Psoas muscle (tissue), 8 donors: Measurements from ENCODE around the gene TRIM41. TPM values are rescaled to one million over a fixed set of nuclear protein-coding genes. Genes with fewer than 3 reads are reported as not detected.
A peak's percentile ranks its signal among the peaks of the same experiment; 100 is the strongest.

ENCODE experiments used
- ATAC-seq, 4 donors: fragments of 200-7000 bp; cut with Tn5 transposase; one replicate each; pipeline ENCODE4 v1.9.1; 2020; ENCODE audit warnings: moderate library complexity in 3 of 4, mild to moderate bottlenecking in 2 of 4
- DNase-seq, 2 donors: peaks; one replicate each; pipeline ENCODE4 v3.0.0-alpha.2; 2020
- H3K27ac ChIP-seq: fragments of 200-600 bp; one replicate; pipeline ENCODE4 v1.8.0; 2022
- H3K27me3 ChIP-seq, 3 donors: fragments of 200-600 bp in 1 of 3; one replicate each; pipeline versions ENCODE4 v1.6.1 to v1.8.0; 2013 to 2022; ENCODE audit warnings: low read length in 2 of 3, mild to moderate bottlenecking in 2 of 3, moderate library complexity in 1 of 3; ENCODE audit not compliant: insufficient read depth in 3 of 3
- H3K36me3 ChIP-seq, 2 donors: fragments of 200-600 bp in 1 of 2; one replicate each; pipeline versions ENCODE4 v1.6.1 to v1.8.0; 2013 to 2022; ENCODE audit warnings: low read depth in 1 of 2, mild to moderate bottlenecking in 1 of 2, moderate library complexity in 1 of 2; ENCODE audit not compliant: insufficient read depth in 1 of 2
- H3K4me1 ChIP-seq: fragments of 200-600 bp; one replicate; pipeline ENCODE4 v1.8.0; 2022
- H3K4me3 ChIP-seq: fragments of 200-600 bp; one replicate; pipeline ENCODE4 v1.8.0; 2022; ENCODE audit warnings: mild to moderate bottlenecking
- H3K9me3 ChIP-seq: fragments of 200-600 bp; one replicate; pipeline ENCODE4 v1.8.0; 2022
- CTCF ChIP-seq: fragments of 200-600 bp; IDR thresholded peaks from one replicate; pipeline ENCODE4 v1.8.0; 2022; ENCODE audit warnings: antibody characterized with exemption
- WGBS, 3 donors: extraction: QIAGEN DNeasy Blood & Tissue Kit; methylation state at CpG; one replicate each; pipeline versions ENCODE4 v1.1.6 to v1.1.7; 2013; 5-methylcytosine and 5-hydroxymethylcytosine counted together
- intact Hi-C, 2 donors: fragments of 100-400 bp; cut with DNase I; formaldehyde crosslinking; loops; one replicate each; pipeline versions ENCODE4 v1.11.0 to v1.14.2; 2022
- polyA plus RNA-seq, 3 donors: library from polyadenylated mRNA; stranded (reverse); fragments of 200-250 nt; gene quantifications; one replicate each; pipeline ENCODE4 v1.2.3, GENCODE V29; 2013
- total RNA-seq, 4 donors: library from RNA; stranded (reverse); fragmentation: NEBNext Ultra II Directional in 2 of 4; extraction: Animal tissue kit (Norgen Biotek cat#: 25700) in 2 of 4; gene quantifications; one replicate each; pipeline versions ENCODE4 v1.2.1 to v1.2.4, GENCODE V29; 2021 to 2023
- donor health status: healthy with polysubstance abuse.
- donor health status: DM: no; HTN: no; CAD: no; lungs with moderate emphysema.
- donor health status: Bipolar disorder and iron deficiency.
- donor health status: healthy.
- donor health status: DM: yes; HTN: yes; CAD: no.
- donor health status: DM: no; HTN: no; CAD: no.
- donor health status: DM: no; HTN: no; CAD: no.
- donor health status: DM: yes; HTN: yes; CAD: no.

Gene TRIM41
- total and polyA plus RNA-seq, 7 donors = 12.5 to 44.0 (median 30.3) TPM

DNA sequence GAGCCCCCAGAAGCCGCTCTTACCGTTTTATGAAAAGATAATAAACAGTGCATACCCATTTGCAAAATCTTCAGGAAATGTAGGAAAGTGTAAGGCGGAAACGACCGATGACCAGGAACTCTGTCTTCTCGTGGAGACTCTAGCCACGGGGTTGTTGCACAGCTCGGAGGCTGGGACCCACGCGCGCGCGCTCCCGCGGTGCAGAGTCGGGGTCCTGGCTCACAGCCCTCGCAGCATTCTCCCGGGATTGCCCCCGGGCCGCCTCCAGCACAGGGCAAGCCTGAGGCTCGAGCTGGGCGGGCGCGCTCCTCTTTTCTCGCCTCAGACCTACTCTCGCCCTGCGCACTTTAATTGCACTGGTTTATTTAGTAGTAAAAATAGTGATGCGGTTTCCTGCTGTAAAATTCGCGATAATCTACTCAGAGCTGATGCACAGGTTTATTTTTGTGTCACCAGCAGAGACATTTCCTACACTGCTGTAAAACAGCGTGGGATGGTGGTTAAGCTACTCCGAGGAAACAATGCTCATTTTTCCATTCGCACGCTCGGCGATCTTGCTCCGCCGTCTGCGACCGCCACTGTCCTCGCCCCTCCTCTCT is 33.6 kb upstream of the TRIM41 start:
- Histone ChIP-seq H3K9me3 (no peaks in the 10 kb centered on the region), H3K36me3 (no peaks in the 10 kb centered on the region), H3K27ac (peak overlapping the region; percentile 92), H3K27me3 (no peaks in the 10 kb centered on the region), H3K4me1 (peaks cover 10% of the 10 kb centered on the region), H3K4me3 (peak overlapping the region; percentile 92)
- WGBS, 3 donors = 0% methylated on average over 41 of the region's 41 CpGs
- DNase-seq (peak in 1 of 2 donors; percentile 37), ATAC-seq (no peak)
- intact Hi-C loops = loop anchor here (5.0 to 10.0 kb wide), 2 partner anchors 73 to 385 kb away; partner anchors contain the start of genes MGAT1 (in 2 of the 2) and TRIM52 (in 1 of the 2)
- TF ChIP-seq CTCF = no peak

GRCh38 chr5:181189962-181190710 is 32.9 kb upstream of the TRIM41 start:
- Histone ChIP-seq H3K36me3 (no peaks in the 10 kb centered on the region), H3K27me3 (no peaks in the 10 kb centered on the region), H3K4me1 (peaks cover 5% of the 10 kb centered on the region), H3K9me3 (no peaks in the 10 kb centered on the region), H3K4me3 (peak overlapping the region; percentile 92), H3K27ac (peak overlapping the region; percentile 92)
- WGBS, 3 donors = 0 to 1% (median 0%) methylated on average over 49 to 52 of the region's 52 CpGs
- no peak for TF ChIP-seq CTCF
- intact Hi-C loops = loop anchor here (5.0 to 10.0 kb wide), 2 partner anchors 72 to 385 kb away; partner anchors contain the start of genes MGAT1 (in 2 of the 2) and TRIM52 (in 1 of the 2)
- DNase-seq (peak in 1 of 2 donors; percentile 65), ATAC-seq (no peak)

DNA sequence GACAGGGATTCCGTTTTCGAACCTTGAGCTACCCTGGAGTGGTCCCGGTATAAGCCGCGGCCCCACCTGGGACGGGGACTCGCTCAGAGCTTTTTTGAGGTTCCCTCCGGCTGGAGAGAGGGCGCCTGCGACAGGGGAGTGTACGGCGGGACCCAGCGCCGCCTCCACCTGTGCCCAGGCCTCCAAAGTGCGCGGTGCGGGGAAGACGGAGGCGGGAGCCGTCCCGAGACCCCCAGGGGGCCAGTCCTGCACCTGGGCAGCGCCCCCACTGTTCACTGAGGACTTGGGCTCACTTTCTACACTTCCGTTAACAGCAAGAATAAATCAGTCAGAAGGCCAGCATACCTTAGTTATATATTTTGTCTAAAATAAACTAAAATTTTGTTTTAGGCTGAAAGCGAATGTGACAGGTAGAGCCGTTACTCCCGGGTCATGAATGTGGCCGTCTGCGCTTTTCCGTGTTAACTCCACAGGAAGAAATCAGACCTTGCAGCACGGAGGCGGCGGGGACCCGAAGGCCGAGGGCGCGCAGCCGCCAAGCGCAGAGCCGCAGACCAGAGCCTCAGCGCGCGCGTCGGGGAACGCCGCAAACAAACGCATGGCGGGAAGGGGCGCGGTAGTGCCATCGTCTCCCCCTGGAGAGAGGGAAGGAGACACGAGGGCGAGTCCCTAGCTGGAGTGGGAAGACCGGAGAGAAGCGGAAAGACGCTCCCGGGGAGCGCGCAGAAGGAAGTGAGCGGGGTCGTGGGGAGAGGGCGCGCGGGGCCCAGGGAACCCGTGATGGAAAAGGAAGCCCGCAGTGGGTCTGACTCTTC is 32.2 kb upstream of the TRIM41 start:
- 0% methylated on average over 66 of the region's 66 CpGs for WGBS, 3 donors
- Histone ChIP-seq H3K9me3 (no peaks in the 10 kb centered on the region), H3K36me3 (peaks cover 0 to 3% of the 10 kb centered on the region in 2 donors), H3K4me1 (peaks cover 5% of the 10 kb centered on the region), H3K4me3 (peak overlapping the region; percentile 92), H3K27ac (peak overlapping the region; percentile 92), H3K27me3 (no peaks in the 10 kb centered on the region)
- no peak for TF ChIP-seq CTCF
- intact Hi-C loops = loop anchor here in 1 of 2 donors (1.0 kb wide), 1 partner anchor 31 kb away; no protein-coding TSS in a partner anchor
- ATAC-seq (peak; percentile 7 to 51 (median 34)), DNase-seq (peak in 1 of 2 donors; percentile 79)

GRCh38 chr5:181191526-181192336 is 31.4 kb upstream of the TRIM41 start:
- Histone ChIP-seq H3K4me1 (peaks cover 5% of the 10 kb centered on the region), H3K4me3 (peak overlapping the region; percentile 92), H3K27me3 (no peaks in the 10 kb centered on the region), H3K27ac (peak overlapping the region; percentile 92), H3K36me3 (peaks cover 0 to 8% of the 10 kb centered on the region in 2 donors), H3K9me3 (no peaks in the 10 kb centered on the region)
- intact Hi-C loops = loop anchor here in 1 of 2 donors (1.0 kb wide), 1 partner anchor 31 kb away; no protein-coding TSS in a partner anchor
- no peak for TF ChIP-seq CTCF
- DNase-seq (peak; percentile 94 to 97), ATAC-seq (peak; percentile 74 to 81 (median 76))
- 0 to 1% (median 0%) methylated on average over 54 to 64 of the region's 64 CpGs for WGBS, 3 donors
